Activated naive CD8-positive, alpha-beta T cell treated with anti-CD3 and anti-CD28 coated beads, Interleukin-2, amount 10 ng/mL, durations not matched to agents 7 days and 5 days (primary cell): ENCODE measurements around the gene PLN. TPM values are rescaled to one million over a fixed set of nuclear protein-coding genes. Genes with fewer than 3 reads are reported as not detected.

Experiments used
- ATAC-seq: fragments of 150-1000 bp; cut with Tn5 transposase; one replicate; pipeline ENCODE4 v1.10.0; 2021; ENCODE audit warnings: low read depth, moderate library complexity
- POLR2A ChIA-PET: fragments of 350-600 bp; sonication (Branson Sonifier 250); formaldehyde crosslinking; loops from one replicate; lab custom pipeline; 2021; ENCODE audit warnings: antibody characterized with exemption; lab: Charles Lee
- DNase-seq: peaks from one replicate; pipeline ENCODE4 v3.0.0; 2021
- H3K27ac Mint-ChIP-seq: one replicate; pipeline ENCODE4 v1.8.0; 2022; ENCODE audit warnings: mild to moderate bottlenecking, mixed read lengths
- H3K27me3 Mint-ChIP-seq: one replicate; pipeline ENCODE4 v1.8.0; 2022; ENCODE audit warnings: mild to moderate bottlenecking, moderate library complexity, mixed read lengths
- H3K36me3 Mint-ChIP-seq: one replicate; pipeline ENCODE4 v1.8.0; 2021; ENCODE audit warnings: mild to moderate bottlenecking, mixed read lengths
- H3K4me1 Mint-ChIP-seq: one replicate; pipeline ENCODE4 v1.8.0; 2021; ENCODE audit warnings: mixed read lengths
- H3K4me3 Mint-ChIP-seq: one replicate; pipeline ENCODE4 v1.8.0; 2022; ENCODE audit warnings: mild to moderate bottlenecking, moderate library complexity, mixed read lengths
- H3K9me3 Mint-ChIP-seq: one replicate; pipeline ENCODE4 v1.8.0; 2021; ENCODE audit warnings: mixed read lengths
- total RNA-seq, 2 experiments: library from RNA; stranded (reverse); gene quantifications; one replicate each; pipeline ENCODE4 v1.2.3, GENCODE V29; 2021

Gene PLN
- total RNA-seq, 2 experiments from 2014 or later, result not detected

- H3K4me3 Mint-ChIP-seq, result no peak overlapping the region
- peaks cover 9% of the 10 kb centered on the region for H3K4me1 Mint-ChIP-seq
- peaks cover 1% of the 10 kb centered on the region for H3K9me3 Mint-ChIP-seq
- H3K36me3 Mint-ChIP-seq, result peaks cover 43% of the 10 kb centered on the region
- H3K27me3 Mint-ChIP-seq, result no peaks in the 10 kb centered on the region
- DNase-seq (no peak), ATAC-seq (no peak)
- H3K27ac Mint-ChIP-seq, result no peak overlapping the region
- POLR2A ChIA-PET, result no interaction called here
Measured at GRCh38 chr6:118523216-118523615, 24.9 kb upstream of the PLN start.

- Mint-ChIP-seq H3K9me3 (peaks cover 1% of the 10 kb centered on the region), H3K4me3 (no peak overlapping the region), H3K27ac (no peak overlapping the region), H3K4me1 (peaks cover 9% of the 10 kb centered on the region), H3K27me3 (no peaks in the 10 kb centered on the region), H3K36me3 (peaks cover 31% of the 10 kb centered on the region)
- ATAC-seq (no peak), DNase-seq (no peak)
- POLR2A ChIA-PET, result no interaction called here
Measured at GRCh38 chr6:118524686-118525085, 23.4 kb upstream of the PLN start.

- Mint-ChIP-seq H3K9me3 (peaks cover 2% of the 10 kb centered on the region), H3K4me1 (peaks cover 7% of the 10 kb centered on the region), H3K27me3 (no peaks in the 10 kb centered on the region), H3K4me3 (no peak overlapping the region), H3K36me3 (peaks cover 35% of the 10 kb centered on the region), H3K27ac (no peak overlapping the region)
- POLR2A ChIA-PET, result no interaction called here
- ATAC-seq (no peak), DNase-seq (no peak)
Measured at GRCh38 chr6:118525913-118526780, 21.9 kb upstream of the PLN start.

GRCh38 chr6:118528129-118528528 is 20.0 kb upstream of the PLN start:
- Mint-ChIP-seq H3K4me1 (peaks cover 9% of the 10 kb centered on the region), H3K36me3 (peaks cover 43% of the 10 kb centered on the region), H3K4me3 (no peak overlapping the region), H3K27me3 (no peaks in the 10 kb centered on the region), H3K9me3 (peaks cover 6% of the 10 kb centered on the region), H3K27ac (no peak overlapping the region)
- POLR2A ChIA-PET, result no interaction called here
- DNase-seq (no peak), ATAC-seq (no peak)

- H3K4me1 Mint-ChIP-seq, result peaks cover 11% of the 10 kb centered on the region
- POLR2A ChIA-PET, result no interaction called here
- H3K36me3 Mint-ChIP-seq, result peaks cover 43% of the 10 kb centered on the region
- H3K27ac Mint-ChIP-seq, result no peak overlapping the region
- H3K27me3 Mint-ChIP-seq, result no peaks in the 10 kb centered on the region
- ATAC-seq (no peak), DNase-seq (no peak)
- no peak overlapping the region for H3K4me3 Mint-ChIP-seq
- H3K9me3 Mint-ChIP-seq, result peaks cover 6% of the 10 kb centered on the region
Measured at GRCh38 chr6:118529756-118530155, 18.3 kb upstream of the PLN start.

GRCh38 chr6:118530942-118531341 is 17.2 kb upstream of the PLN start:
- ATAC-seq (no peak), DNase-seq (no peak)
- Mint-ChIP-seq H3K4me1 (peaks cover 13% of the 10 kb centered on the region), H3K27me3 (no peaks in the 10 kb centered on the region), H3K9me3 (peaks cover 8% of the 10 kb centered on the region), H3K27ac (no peak overlapping the region), H3K4me3 (no peak overlapping the region), H3K36me3 (peaks cover 45% of the 10 kb centered on the region)
- POLR2A ChIA-PET, result no interaction called here

- POLR2A ChIA-PET, result no interaction called here
- no peak overlapping the region for H3K4me3 Mint-ChIP-seq
- DNase-seq (no peak), ATAC-seq (no peak)
- H3K27ac Mint-ChIP-seq, result no peak overlapping the region
- peaks cover 49% of the 10 kb centered on the region for H3K36me3 Mint-ChIP-seq
- H3K27me3 Mint-ChIP-seq, result no peaks in the 10 kb centered on the region
- peaks cover 14% of the 10 kb centered on the region for H3K4me1 Mint-ChIP-seq
- H3K9me3 Mint-ChIP-seq, result peaks cover 8% of the 10 kb centered on the region
Measured at GRCh38 chr6:118535176-118535844, 12.8 kb upstream of the PLN start.

- no peak for ATAC-seq
- peaks cover 12% of the 10 kb centered on the region for H3K4me1 Mint-ChIP-seq
- no peak for DNase-seq
- peaks cover 4% of the 10 kb centered on the region for H3K9me3 Mint-ChIP-seq
- H3K27ac Mint-ChIP-seq, result no peak overlapping the region
- no peak overlapping the region for H3K4me3 Mint-ChIP-seq
- H3K27me3 Mint-ChIP-seq, result no peaks in the 10 kb centered on the region
- H3K36me3 Mint-ChIP-seq, result peaks cover 38% of the 10 kb centered on the region
- POLR2A ChIA-PET, result no interaction called here
Measured at GRCh38 chr6:118536478-118536877, 11.6 kb upstream of the PLN start.

GRCh38 chr6:118537574-118537973 is 10.5 kb upstream of the PLN start:
- Mint-ChIP-seq H3K27me3 (no peaks in the 10 kb centered on the region), H3K4me1 (peaks cover 12% of the 10 kb centered on the region), H3K9me3 (peaks cover 2% of the 10 kb centered on the region), H3K4me3 (no peak overlapping the region), H3K27ac (no peak overlapping the region), H3K36me3 (peaks cover 27% of the 10 kb centered on the region)
- DNase-seq, result no peak
- ATAC-seq, result no peak
- POLR2A ChIA-PET, result no interaction called here

GRCh38 chr6:118542184-118542952 is 5.7 kb upstream of the PLN start:
- Mint-ChIP-seq H3K4me3 (no peak overlapping the region), H3K9me3 (peaks cover 2% of the 10 kb centered on the region), H3K27ac (no peak overlapping the region), H3K4me1 (peaks cover 6% of the 10 kb centered on the region), H3K36me3 (peaks cover 17% of the 10 kb centered on the region), H3K27me3 (no peaks in the 10 kb centered on the region)
- ATAC-seq (no peak), DNase-seq (no peak)
- POLR2A ChIA-PET, result interaction anchor here (0.7 kb wide), 2 partner anchors 166 to 466 kb away, joined by 3 to 6 read pairs; no protein-coding TSS in a partner anchor

GRCh38 chr6:118544105-118544504 is 4.0 kb upstream of the PLN start:
- Mint-ChIP-seq H3K4me3 (no peak overlapping the region), H3K27ac (no peak overlapping the region), H3K36me3 (peaks cover 14% of the 10 kb centered on the region), H3K27me3 (no peaks in the 10 kb centered on the region), H3K4me1 (peaks cover 9% of the 10 kb centered on the region), H3K9me3 (peaks cover 2% of the 10 kb centered on the region)
- POLR2A ChIA-PET, result no interaction called here
- DNase-seq, result no peak
- ATAC-seq, result no peak

GRCh38 chr6:118546164-118546879 is 1.8 kb upstream of the PLN start:
- Mint-ChIP-seq H3K27me3 (no peaks in the 10 kb centered on the region), H3K9me3 (peaks cover 2% of the 10 kb centered on the region), H3K4me3 (no peak overlapping the region), H3K4me1 (peaks cover 14% of the 10 kb centered on the region), H3K36me3 (peaks cover 16% of the 10 kb centered on the region), H3K27ac (no peak overlapping the region)
- ATAC-seq, result no peak
- no peak for DNase-seq
- POLR2A ChIA-PET, result interaction anchor here (0.6 kb wide), 1 partner anchor 282 kb away, joined by 6 read pairs; no protein-coding TSS in a partner anchor

GRCh38 chr6:118546880-118547218 is 1.2 kb upstream of the PLN start:
- ATAC-seq (no peak), DNase-seq (no peak)
- Mint-ChIP-seq H3K4me1 (peaks cover 14% of the 10 kb centered on the region), H3K36me3 (peaks cover 16% of the 10 kb centered on the region), H3K4me3 (no peak overlapping the region), H3K27me3 (no peaks in the 10 kb centered on the region), H3K9me3 (peaks cover 2% of the 10 kb centered on the region), H3K27ac (no peak overlapping the region)
- POLR2A ChIA-PET, result interaction anchor here (0.6 kb wide), 1 partner anchor 281 kb away, joined by 6 read pairs; no protein-coding TSS in a partner anchor
